HG02870 (cell line): ENCODE data around the gene ZNF503.

Experiments
- ATAC-seq: cut with Tn5 transposase; IDR thresholded peaks from one replicate; pipeline ENCODE4 v1.9.1; 2021; ENCODE audit warnings: mild to moderate bottlenecking, moderate library complexity; ENCODE audit not compliant: unreplicated experiment

The ZNF503 gene

DNA sequence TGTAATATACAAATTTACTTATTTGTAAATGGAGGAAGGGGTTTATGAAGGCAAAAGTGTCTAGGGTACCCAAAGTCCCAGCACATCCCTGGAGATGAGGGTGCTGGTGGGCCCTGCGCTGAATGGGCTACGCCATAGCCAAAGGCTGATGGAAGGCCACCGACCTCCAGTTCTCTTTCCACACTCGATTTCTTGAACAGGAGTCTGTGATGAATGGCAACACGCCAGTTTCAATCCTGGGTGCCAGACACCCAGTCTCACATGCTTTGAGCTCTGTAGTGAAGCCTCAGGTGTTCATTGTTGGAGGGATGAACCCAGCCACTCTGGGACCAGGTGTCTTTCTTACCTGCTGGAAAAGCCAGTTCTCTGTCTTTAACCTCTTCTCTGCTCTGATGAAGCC, 30.6 kb upstream of the ZNF503 start:
- ATAC-seq, result no peak

DNA sequence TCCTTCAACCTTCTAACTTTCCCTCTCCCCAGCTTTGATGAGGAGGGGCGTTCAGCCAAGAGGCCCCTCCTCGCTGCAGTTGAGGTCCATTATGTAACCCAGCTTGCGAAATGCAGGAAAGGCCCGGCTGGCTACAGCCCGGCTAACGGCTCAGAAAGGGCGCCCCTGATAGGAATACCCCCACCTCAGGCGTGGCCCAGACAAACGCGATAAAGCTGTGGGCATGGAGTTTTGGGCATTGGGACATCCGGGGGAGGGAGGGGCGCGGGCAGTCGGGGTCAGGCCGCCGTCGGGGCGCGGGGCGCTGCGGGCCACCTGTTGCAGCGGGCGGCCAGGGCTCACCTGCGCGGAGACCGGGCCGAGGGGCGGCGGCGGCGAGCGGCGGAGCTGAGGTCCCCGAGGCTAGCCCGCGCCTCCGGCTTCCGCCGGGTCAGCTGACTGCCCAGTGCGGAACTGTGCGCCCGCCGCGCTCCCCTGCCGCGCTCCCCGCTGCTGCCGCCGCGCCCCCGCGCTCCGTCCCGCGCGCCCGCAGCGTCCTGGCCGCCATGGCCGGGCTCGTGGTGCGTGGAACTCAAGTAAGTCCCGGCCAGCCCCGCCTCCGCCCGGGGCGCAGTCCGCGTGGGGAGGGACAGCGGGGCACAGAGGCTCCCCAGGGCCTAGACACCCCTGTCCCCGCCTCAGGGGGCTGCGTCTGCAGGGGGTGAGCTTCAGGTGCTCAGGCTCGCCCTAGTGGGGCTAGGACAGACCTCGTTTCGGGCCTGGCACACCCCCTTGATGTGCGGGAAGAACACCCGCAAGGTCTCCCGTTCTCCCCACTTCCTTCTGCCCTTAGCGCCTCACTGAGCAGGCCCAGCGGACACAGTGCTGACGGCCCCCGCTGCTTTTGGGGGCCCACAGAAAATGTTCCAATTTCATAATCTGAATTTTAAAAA, 29.9 kb upstream of the ZNF503 start, which contains the start of gene LRMDA:
LRMDA (plus strand) TSS at position 445 of the 932 bp plus-strand sequence.
- peak; percentile 49 for ATAC-seq

DNA sequence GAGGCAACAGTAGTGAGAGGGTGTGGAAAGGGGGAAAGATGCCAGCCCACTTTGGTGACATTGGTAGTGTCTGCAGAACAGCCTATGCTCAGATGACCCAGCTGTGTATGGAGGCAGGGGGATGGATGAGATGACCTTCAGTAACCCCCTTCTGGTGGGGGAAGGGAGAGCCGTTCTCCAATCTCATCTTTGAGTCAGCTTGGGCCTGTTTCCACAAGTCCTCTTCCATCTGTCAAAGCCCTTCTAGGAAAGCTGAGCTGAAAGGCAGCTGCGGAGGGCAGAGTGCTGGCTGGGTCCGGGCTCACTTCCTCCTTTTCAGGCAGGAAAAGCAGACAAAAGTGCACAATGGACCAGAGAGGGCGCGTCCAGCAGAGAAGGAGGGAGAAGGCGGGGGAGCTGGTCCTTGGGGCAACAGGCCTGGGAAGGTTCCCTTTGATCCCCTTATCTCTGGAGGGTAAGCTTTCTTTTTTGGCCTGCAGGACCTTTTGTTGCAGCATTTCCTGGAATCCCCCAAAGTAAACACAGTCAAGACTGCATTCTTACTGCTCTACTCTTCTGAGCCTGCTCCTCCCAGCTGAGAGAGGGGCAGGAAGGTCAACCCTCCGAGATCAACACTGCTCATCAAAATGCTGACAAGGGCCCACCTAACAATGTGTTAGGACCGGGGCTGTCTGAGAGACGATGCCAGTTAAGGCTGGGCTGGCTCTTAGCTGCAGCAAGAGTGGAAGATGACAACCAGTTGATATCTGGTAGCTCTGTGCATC, 28.6 kb upstream of the ZNF503 start:
- no peak for ATAC-seq

DNA sequence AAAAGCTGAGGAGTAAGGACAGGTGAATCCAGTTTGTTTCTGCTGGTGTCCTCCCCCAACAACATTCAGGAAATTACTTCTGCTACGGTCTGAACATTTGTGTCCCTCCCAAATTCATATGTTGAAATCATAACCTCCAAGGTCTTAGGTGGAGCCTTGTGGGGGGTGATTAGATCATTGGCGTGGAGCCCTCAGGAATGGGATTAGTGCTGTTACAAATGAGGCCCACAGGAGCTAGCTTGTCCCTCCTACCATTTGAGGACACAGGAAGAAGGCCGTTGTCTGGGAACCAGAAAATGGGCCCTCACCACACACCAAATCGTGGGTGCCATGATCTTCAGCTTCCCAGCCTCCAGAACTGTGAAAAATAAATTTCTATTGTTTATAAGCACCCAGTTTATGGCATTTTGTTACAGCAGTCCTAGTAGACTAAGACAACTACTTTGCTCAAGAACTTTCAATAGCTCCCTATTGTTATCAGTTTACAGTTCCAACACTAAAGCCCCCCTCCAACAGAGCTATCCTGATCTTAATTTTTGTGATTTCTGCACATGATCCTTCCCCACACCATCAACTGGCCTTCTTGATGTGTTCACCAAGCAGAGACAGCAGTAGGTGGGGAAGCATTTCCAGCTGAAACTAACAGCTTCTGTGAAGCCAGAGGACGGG, 27.7 kb upstream of the ZNF503 start:
- ATAC-seq, result no peak

DNA sequence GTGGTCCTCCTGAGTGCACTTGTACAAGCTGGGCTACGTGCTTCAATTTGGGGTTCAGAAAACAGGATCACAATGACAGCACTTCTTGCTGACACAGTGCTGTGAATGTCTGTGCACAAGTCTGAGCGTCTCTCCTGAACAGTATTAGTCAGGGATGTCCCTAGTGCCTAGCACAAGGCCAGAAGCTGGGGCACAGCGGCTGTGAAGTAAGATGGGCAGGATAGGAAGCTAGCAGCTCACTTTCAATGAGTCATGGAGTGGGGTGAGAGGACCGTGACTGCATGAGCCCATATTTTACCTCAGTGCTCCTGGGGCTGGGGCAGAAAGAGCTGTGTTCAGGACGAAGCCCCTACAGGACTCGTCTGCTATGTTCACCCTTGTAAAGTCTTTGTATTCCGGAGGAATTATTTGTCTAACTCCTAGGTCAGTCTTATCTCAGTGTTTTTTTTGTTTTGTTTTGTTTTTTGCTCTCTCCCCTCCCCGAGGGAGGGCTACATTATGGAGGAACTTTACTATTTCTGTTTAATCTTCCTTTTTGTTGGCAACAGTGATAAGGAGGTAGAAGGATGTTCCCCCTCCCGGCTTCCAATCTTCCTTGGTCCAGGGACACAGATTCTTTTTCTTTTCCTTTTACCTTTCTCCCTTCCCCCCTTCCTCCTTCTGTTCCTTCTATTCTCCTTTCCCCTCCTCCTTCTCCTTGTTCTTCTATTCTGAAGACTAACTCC, 27.0 kb upstream of the ZNF503 start:
- ATAC-seq, result no peak

DNA sequence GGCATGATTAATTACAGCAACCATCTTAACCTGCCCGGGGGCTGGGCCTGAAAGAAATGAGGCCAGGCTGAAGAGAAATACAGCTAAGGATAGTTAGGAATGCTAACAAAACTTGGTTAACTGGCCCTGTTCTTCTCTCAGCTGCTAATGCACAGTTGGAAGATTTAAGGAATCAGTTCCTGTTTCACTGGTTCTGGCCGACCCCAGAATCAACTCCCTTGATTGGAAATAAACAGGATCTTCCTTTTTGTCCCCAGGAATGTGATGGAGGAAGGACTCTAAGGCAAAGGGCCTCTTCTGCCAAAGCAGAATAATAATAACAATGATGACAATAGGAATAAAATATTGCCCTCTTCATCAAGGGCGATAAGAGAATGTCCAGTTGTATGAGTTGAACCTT, 26.4 kb upstream of the ZNF503 start:
- no peak for ATAC-seq

DNA sequence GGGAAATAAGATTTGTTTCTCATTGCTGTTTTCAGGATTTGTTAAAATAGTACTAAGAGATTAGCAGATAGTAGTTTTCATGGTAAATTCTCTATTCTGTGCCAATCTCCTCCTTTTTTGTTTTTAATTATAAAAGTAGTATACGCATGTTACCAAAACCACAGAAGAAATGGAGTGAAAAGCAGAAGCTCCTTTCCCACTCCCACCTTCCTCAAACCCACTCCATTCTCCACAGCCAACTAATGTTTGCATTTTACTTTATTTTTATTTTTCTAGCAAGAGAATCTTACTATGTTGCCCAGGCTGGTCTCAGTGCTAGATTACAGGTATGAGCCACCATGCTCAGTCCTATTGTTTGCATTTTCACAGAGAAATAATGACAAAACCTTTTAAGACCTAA, 25.3 kb upstream of the ZNF503 start:
- no peak for ATAC-seq

DNA sequence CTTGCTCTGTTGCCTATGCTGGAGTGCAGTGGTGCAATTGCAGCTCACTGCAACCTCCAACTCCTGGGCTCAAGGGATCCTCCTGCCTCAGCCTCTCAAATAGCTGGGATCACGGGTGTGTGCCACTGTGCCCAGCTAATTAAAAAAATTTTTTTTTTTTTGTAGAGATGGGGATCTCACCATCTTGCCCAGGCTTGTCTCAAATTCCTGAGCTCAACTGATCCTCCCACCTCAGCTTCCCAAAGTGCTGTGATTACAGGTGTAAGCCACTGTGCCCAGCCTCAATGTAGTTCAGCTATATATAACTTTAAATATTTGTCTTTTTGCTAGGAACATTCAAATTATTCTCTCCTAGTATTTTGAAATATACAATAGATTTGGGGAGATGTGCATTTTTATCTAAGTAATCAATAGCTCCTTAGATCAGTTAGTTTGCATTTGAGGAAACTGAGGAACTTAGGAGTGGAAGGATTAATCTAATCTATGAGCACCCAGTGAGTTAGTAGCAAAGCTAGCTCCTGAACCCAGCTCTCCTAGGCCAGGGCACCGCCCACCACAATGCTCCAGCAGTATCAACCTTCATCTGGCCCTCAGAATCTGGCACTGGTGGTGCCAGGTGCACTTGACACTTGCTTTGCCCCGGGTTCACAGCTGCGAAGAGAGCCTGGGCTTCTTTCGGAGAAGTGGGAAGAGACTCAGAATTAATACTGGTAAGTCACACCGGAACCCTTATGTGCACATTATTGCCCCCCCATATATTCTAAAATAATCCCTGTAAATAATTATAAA, 23.9 kb upstream of the ZNF503 start:
- ATAC-seq, result no peak

DNA sequence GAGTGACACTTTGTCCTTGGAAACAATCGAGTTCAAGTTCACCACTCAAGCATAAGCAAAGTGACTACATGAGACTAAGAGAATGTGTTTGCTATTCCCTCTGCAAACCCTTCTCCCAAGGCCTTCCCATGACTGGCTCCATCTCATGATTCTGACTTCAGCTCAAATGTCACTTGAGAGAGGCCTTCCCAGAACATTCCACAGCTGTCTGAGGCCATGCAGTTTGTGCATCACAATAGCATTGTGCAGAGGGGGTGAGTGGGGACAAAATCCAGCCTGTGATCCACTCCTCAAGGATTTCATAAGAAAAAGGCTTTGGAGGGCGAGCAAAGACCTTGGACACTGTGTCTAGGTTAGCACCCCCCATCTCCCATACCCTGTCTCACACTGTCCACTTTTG, 23.0 kb upstream of the ZNF503 start:
- ATAC-seq, result no peak

DNA sequence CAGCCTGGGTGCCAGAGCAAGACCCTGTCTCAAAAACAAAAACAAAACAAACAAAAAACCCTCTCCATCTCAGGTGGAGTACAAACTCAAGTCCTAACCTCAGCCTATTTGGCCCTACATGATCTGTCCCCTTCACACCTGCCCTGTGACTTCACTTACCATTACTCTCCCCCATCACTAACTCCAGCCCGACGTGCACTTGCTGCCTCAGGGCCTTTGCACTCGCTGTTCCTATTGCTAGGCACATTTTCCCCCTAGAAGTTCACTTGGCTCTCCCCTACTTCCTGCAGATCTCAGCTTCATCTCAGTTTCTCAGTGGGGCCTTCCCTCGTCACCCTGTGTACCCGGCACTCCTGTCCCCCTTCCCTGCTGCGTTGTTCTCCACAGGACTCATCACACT, 21.3 kb upstream of the ZNF503 start:
- ATAC-seq, result no peak

DNA sequence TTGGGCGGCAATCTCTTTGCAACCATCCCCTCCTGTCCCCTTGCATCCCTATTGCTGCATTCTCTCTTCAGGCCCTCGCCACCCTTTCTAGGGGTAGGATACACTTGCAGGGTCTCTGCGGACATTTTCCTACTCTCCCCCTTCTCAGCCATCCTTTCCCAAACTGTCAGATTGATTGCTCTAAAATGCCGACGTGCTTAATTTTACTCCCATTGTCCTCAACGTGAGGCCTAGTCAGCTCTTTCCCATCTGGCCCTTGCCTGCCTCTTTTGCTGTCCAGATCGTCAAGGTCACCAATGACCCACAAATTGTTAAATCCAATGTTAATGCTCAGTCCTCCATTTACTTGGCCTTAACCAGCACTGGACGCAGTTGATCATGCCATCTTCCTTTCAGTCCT, 17.1 kb upstream of the ZNF503 start:
- ATAC-seq, result no peak

DNA sequence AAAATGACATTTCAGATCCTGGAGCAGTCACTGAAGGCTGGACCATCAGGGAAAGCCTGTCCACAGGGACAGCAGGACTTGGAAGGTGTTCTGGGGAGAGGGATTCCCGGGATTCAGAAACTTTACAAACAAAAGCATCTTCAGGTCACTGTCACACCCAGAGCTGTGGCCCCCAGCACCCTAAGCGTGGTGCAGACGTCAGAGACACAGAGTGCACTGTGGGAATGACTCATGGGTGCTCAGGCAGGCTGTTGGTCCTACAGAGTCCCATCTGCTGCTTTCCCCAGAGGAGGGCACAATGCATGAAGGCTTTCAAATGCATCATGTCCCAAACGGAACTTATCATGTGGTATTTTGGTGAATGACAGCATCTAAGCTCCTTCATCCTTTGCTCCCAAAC, 16.7 kb upstream of the ZNF503 start:
- no peak for ATAC-seq

DNA sequence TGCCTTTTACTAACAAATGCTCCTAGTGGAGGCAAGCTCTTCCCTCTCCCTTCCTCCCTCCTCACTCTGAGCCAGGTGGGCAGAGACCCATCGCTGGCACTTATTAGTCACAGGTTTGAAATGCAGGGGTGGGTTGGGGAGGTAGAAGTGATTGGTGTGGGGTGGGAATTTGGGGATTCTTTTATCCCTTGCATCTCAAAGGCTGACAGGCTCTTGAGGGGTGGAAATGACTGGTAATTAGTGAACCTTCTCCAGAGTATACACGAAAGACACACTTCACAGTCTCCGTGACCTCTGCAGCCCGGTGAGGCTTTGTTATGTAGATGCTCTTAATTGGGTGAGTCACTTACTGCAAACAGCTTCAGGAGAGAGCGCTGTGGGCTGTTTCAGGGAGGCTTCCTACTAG, 16.0 kb upstream of the ZNF503 start:
- ATAC-seq, result no peak

DNA sequence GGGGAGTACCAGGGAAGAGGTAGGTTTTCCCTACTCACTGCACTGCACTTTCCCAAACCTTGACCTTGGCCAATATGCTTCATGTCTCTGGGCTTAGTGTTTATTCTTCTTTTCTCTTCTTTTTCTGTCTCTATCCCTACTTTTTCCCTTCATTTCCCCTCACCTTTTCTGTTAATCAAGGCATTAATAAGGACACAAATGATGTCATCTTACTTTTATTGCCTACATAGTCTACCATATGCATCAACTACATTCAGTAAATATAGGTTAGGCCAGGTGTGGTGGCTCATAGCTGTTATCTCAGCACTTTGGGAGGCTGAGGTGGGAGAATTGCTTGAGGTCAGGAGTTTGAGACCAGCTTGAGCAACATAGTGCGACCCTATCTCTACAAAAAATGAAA, 13.0 kb upstream of the ZNF503 start:
- ATAC-seq, result no peak

DNA sequence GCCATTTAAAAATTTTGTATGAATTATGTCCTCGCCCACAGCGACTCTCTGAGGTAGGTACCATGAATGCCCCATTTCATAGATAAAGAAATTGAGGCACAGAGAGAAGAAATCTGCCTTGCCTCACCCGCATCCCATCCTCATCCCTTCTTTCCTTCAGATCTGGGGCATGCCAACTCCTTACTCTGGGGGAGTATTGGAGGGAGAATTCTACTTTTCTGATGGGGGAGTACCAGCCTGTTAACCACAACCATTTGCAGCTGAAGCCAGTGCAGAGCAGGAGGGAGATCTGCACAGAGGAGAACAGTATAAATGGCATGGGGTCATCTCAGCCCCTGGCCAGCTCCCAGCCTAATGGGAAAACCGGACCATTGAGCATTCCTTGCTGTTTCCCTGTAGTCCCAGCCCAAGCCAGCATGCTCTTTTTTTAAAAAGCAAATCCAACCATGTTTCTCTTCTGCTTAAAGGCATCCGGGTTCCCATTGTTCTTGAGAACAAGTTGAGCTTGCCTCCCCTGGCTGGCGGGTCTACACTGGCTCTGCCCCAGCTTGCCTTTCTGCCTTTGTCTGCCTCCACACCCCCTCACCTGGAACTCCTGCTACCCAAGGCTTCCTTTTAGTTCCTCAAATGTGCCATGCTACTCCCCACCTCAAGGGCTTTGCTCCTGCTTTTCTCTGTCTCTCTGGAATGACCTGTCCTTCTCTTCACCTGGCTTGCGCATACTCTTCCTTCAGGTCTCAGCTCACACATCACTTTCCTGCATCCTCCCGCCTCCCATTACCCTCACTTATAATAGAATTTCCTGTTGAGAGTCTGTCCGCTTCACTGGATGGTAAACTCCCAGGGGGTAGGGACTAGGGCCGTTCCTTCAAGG, 8.8 kb upstream of the ZNF503 start:
- no peak for ATAC-seq

DNA sequence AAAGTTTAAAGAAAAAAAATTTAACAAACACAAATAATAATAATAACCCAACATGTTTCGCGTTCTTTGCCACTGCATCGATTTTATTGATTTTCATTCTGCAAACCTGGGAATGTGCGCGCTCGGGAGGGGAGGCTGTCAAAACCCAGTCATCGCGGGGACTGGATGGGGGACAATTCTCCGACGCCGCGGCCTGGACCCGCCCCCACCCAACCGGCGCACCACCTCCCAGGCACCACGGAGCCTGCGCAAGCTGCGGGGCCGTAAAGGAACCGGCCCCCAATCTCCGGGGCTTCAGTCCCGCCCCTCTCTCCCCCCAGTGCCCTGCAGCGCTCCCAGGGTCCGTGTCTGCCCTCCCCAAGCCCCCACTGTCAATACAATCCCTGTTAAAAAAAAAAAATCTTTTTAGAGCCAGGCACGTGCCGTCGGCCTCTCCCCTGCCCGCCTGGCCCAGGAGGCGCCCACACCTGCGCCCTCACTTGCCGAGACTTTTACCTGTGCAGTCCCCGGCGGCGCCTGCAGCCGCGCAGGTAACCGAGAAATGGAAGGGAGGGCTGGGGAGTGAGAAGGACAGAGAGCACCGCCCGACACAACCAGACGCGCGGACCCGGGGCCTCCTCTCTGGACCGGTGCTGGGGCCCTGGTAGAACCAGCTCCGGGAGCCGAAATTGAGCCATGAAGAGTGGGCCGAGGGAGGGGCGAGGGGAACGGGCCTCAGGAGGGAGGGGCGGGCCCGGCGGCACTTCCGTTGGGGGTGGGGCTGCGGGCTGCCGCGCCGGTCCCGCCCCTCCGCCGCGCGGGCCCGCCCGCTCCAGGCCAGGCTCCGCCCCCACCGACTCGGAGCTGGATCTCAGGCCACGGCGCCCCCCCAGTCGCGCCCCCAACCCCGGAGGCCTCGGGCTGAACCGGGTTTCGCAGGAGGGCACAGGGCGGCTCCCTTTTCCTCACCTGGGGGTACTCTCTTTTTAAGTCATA, 7.6 kb upstream of the ZNF503 start:
- ATAC-seq, result peak; percentile 55

DNA sequence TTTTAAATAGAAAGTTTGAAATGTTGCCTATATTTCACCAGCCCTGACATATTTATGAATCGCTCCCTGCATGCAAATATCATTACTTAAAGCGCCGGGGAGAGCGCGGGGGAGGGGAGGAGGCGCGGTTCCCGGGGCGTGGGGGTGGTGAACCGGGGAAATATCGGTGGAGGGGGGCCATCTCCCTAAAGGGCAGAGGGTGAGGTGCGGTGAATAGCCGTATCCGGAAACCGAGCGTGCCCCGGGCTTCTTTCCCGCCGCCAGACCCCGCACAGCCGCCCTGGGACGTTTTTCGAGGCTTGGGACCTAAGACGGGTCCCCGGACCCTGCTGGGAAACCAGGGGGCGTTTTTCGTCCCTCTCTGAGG, 6.9 kb upstream of the ZNF503 start:
- no peak for ATAC-seq
